ENCODE measurements around the gene KRTAP4-6. TPM values are rescaled to one million over a fixed set of nuclear protein-coding genes. Genes with fewer than 3 reads are reported as not detected.
"Not testable (repeated sequence)": the region's sequence is repeated elsewhere in the genome, so short reads cannot be mapped to it uniquely, and the experiment has no call there.

Gene KRTAP4-6
- total RNA-seq, 6 experiments from 2014 or later = not detected

DNA sequence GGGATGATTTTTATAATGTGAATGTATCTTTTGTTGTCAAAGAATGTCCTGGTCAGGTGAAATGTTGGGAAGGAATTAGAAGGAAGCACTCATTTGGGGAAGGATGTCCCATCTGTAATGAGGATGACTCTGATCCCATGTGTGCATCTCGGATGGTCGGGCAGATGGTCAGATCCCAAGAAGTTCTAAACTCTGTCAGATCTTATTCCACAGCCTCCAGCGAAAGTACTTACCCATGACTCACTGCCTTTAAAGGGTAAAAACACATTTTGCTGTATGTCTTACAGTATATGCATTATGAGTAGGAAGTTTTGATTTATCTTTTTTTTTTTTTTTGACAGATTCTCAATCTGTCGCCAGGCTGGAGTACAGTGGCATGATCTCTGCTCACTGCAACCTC, 21.6 kb downstream of the KRTAP4-6 start:
- peaks cover 83% of the 10 kb centered on the region for H3K4me1 Mint-ChIP-seq (ENCODE audit: low read depth)
- H3K27me3 Mint-ChIP-seq (ENCODE audit: insufficient read depth) = no peaks in the 10 kb centered on the region
- H3K36me3 Mint-ChIP-seq (ENCODE audit: low read depth) = peaks cover 20% of the 10 kb centered on the region
- TF ChIP-seq CTCF (IDR thresholded peaks at IDR 0.05) = no peak
- peak; percentile 59 for DNase-seq
- H3K9me3 Mint-ChIP-seq = peaks cover 8% of the 10 kb centered on the region
- peak overlapping the region; percentile 77 for H3K27ac Mint-ChIP-seq
- peak overlapping the region; percentile 17 for H3K4me3 Mint-ChIP-seq

DNA sequence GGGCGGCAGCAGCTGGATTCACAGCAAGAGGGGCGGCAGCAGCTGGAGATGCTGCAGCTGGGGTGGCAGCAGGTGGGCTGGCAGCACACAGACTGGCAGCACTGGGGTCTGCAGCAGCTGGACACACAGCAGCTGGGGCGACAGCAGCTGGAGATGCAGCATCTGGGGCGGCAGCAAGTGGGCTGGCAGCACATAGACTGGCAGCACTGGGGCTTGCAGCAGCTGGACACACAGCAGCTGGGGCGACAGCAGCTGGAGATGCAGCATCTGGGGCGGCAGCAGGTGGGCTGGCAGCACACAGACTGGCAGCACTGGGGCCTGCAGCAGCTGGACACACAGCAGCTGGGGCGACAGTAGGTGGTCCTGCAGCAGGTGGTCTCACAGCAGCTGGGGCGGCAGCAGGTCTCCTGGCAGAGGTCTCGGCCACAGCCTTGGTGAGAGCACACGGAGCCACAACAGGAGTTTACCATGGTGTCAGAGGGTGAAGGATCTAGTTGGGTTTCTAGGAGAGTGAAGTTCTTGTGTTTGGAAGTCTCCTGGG, 22.4 kb downstream of the KRTAP4-6 start, which contains the start of gene KRTAP4-11:
Gene KRTAP4-11 (minus strand): TSS at position 528 of the 541 bp plus-strand sequence. CDS start 58 bp downstream, at position 470.
- peak within 1 kb of the TSS; percentile 77 for H3K27ac Mint-ChIP-seq
- peaks cover 75% of the 10 kb centered on the region for H3K4me1 Mint-ChIP-seq (ENCODE audit: low read depth)
- H3K9me3 Mint-ChIP-seq = peaks cover 14% of the 10 kb centered on the region
- H3K27me3 Mint-ChIP-seq (ENCODE audit: insufficient read depth); DNase-seq: not testable (repeated sequence)
- peaks cover 22% of the 10 kb centered on the region for H3K36me3 Mint-ChIP-seq (ENCODE audit: low read depth)
- peak within 1 kb of the TSS; percentile 17 for H3K4me3 Mint-ChIP-seq

- TF ChIP-seq CTCF (IDR thresholded peaks at IDR 0.05) = no peak
- peaks cover 14% of the 10 kb centered on the region for H3K9me3 Mint-ChIP-seq
- peak overlapping the region; percentile 67; the same call in 1 of the 2 replicates for H3K27ac Mint-ChIP-seq
- H3K27me3 Mint-ChIP-seq (ENCODE audit: insufficient read depth) = no peaks in the 10 kb centered on the region
- peaks cover 21% of the 10 kb centered on the region for H3K36me3 Mint-ChIP-seq (ENCODE audit: low read depth)
- peak; percentile 68 for DNase-seq
- peaks cover 65% of the 10 kb centered on the region for H3K4me1 Mint-ChIP-seq (ENCODE audit: low read depth)
- no peak overlapping the region; the same call in 1 of the 2 replicates for H3K4me3 Mint-ChIP-seq
Measured at GRCh38 chr17:41116297-41116696, 24.0 kb downstream of the KRTAP4-6 start.

GRCh38 chr17:41111151-41111885, 29.0 kb downstream of the KRTAP4-6 start:
- DNase-seq = no peak
- Mint-ChIP-seq H3K9me3 (peaks cover 28% of the 10 kb centered on the region), H3K4me1 (ENCODE audit: low read depth) (peaks cover 46% of the 10 kb centered on the region), H3K4me3 (peak overlapping the region; percentile 76; the same call in 1 of the 2 replicates), H3K36me3 (ENCODE audit: low read depth) (peaks cover 53% of the 10 kb centered on the region), H3K27me3 (ENCODE audit: insufficient read depth) (no peaks in the 10 kb centered on the region), H3K27ac (peak overlapping the region; percentile 72; the same call in 1 of the 2 replicates)
- no peak for TF ChIP-seq CTCF (IDR thresholded peaks at IDR 0.05)

DNA sequence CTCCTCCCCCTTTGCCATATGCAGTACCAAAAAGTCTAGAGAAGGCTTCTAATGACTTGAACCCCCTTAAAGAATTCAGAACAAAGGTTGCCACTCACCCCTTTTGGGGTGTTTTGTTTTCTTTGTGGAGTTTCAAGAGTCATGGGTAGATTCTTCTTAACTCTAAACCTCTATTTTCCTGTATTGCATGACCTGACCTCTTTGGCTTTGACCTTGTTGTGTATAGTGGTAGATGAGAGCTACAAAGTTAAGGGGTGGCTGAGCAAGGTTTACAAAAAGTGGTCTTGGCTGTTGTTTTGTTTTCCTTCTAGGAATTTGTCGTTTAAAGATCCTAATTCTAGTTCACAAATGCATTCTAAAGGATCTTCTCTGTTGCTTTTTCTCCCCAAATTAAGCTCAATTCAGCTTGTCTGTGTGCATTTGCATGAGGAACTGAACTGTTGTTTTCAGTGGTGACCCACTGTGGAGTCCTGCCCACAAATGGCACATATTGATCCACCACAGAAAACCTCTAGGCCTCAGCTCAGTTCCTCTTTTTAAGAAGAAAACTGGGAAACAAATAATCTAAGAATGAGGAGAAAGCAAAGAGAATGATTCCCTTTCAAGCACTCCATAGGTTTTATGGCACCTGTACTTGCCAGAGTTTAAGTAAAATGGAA, 31.5 kb downstream of the KRTAP4-6 start:
- Mint-ChIP-seq H3K4me1 (ENCODE audit: low read depth) (peaks cover 50% of the 10 kb centered on the region), H3K9me3 (peaks cover 28% of the 10 kb centered on the region), H3K36me3 (ENCODE audit: low read depth) (peaks cover 58% of the 10 kb centered on the region), H3K4me3 (peak overlapping the region; percentile 70), H3K27ac (peak overlapping the region; percentile 67; the same call in 1 of the 2 replicates)
- H3K27me3 Mint-ChIP-seq (ENCODE audit: insufficient read depth); DNase-seq: not testable (repeated sequence)

DNA sequence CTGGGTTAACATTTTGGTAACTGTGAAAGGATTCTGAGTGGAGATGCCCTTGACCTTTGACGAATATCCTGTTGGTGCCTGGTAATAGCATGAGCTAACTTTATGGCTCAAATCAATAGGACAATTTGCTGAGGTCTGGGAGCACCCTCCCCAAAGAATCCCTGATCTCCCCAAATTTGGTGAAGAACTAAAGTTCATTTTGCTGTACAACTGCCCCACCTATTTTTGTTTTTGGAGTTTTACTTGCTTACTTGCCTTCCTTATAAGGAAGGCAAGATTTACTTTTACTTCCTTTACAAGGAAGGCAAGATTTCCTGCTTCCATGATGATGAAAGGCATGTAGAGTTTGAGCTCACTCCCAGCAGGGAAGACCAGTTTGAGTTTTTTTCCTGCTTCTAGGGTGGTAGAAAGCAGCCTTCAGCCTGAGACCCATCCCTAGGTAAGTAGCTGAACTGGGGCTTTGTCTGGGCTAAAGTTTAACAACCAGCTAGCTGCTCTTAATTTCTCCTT, 32.3 kb downstream of the KRTAP4-6 start:
- no peak for TF ChIP-seq CTCF (IDR thresholded peaks at IDR 0.05)
- H3K27ac Mint-ChIP-seq = peak overlapping the region; percentile 67; the same call in 1 of the 2 replicates

DNA sequence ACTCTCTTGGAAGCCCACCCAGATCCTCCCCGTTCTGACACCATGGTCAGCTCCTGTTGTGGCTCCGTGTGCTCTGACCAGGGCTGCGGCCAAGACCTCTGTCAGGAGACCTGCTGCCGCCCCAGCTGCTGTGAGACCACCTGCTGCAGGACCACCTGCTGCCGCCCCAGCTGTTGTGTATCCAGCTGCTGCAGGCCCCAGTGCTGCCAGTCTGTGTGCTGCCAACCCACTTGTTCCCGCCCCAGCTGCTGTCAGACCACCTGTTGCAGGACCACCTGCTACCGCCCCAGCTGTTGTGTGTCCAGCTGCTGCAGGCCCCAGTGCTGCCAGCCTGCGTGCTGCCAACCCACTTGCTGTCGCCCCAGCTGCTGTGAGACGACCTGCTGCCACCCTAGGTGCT, 35.0 kb downstream of the KRTAP4-6 start, which contains the start of gene KRTAP4-9:
Gene KRTAP4-9 (plus strand): TSS at position 43 of the 400 bp plus-strand sequence. CDS start 0 bp downstream, at position 43.
- not testable (repeated sequence) for H3K9me3 Mint-ChIP-seq; H3K27me3 Mint-ChIP-seq (ENCODE audit: insufficient read depth); DNase-seq
- Mint-ChIP-seq H3K4me1 (ENCODE audit: low read depth) (peaks cover 81% of the 10 kb centered on the region), H3K36me3 (ENCODE audit: low read depth) (peaks cover 31% of the 10 kb centered on the region), H3K27ac (peak within 1 kb of the TSS; percentile 95), H3K4me3 (peak within 1 kb of the TSS; percentile 44; the same call in 1 of the 2 replicates)

More for the DNA sequence above, 32.3 kb downstream of the KRTAP4-6 start:
- peaks cover 22% of the 10 kb centered on the region for H3K9me3 Mint-ChIP-seq
- H3K4me3 Mint-ChIP-seq = peak overlapping the region; percentile 70; the same call in 1 of the 2 replicates
- peaks cover 58% of the 10 kb centered on the region for H3K4me1 Mint-ChIP-seq (ENCODE audit: low read depth)
- peaks cover 50% of the 10 kb centered on the region for H3K36me3 Mint-ChIP-seq (ENCODE audit: low read depth)
- no peaks in the 10 kb centered on the region for H3K27me3 Mint-ChIP-seq (ENCODE audit: insufficient read depth)
- peak; percentile 33 for DNase-seq

DNA sequence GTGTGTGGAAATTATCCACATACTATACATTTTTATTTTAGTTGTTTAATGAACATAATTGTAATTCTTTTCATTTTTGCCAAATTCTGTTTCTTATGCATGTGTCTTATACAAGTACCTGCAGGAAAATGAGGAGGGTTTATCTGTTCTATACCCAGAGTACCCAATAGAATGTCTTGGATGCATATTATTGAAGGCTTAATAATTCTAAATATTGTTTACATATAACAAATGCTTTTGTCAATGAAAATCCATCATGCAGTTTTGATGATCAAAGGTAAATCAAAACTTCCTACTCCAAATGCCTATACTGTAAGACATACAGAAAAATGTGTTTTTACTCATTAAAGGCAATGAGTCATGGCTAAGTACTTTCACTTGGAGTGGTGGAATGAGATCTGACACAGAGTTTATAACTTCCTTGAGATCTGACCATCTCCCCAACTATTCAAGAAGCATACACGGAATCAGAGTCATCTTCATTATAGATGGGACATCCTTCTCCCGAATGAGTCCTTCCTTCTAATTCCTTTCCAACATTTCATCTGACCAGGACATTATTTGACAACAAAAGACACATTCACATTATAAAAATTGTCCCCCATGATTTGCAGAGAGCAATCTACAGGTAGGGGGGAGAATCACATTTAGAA, 35.8 kb downstream of the KRTAP4-6 start:
- Mint-ChIP-seq H3K36me3 (ENCODE audit: low read depth) (peaks cover 23% of the 10 kb centered on the region), H3K27ac (peak overlapping the region; percentile 95), H3K4me1 (ENCODE audit: low read depth) (peaks cover 83% of the 10 kb centered on the region), H3K4me3 (peak overlapping the region; percentile 44; the same call in 1 of the 2 replicates)
- peak; percentile 80 for DNase-seq
- H3K27me3 Mint-ChIP-seq (ENCODE audit: insufficient read depth); H3K9me3 Mint-ChIP-seq: not testable (repeated sequence)

All from HFFc6 (cell line).